HG02884 (cell line): ENCODE data around the gene FUT6.

Experiments
- ATAC-seq: cut with Tn5 transposase; IDR thresholded peaks from one replicate; pipeline ENCODE4 v1.9.1; 2021; ENCODE audit warnings: mild to moderate bottlenecking, moderate library complexity; ENCODE audit not compliant: unreplicated experiment

FUT6 gene

DNA sequence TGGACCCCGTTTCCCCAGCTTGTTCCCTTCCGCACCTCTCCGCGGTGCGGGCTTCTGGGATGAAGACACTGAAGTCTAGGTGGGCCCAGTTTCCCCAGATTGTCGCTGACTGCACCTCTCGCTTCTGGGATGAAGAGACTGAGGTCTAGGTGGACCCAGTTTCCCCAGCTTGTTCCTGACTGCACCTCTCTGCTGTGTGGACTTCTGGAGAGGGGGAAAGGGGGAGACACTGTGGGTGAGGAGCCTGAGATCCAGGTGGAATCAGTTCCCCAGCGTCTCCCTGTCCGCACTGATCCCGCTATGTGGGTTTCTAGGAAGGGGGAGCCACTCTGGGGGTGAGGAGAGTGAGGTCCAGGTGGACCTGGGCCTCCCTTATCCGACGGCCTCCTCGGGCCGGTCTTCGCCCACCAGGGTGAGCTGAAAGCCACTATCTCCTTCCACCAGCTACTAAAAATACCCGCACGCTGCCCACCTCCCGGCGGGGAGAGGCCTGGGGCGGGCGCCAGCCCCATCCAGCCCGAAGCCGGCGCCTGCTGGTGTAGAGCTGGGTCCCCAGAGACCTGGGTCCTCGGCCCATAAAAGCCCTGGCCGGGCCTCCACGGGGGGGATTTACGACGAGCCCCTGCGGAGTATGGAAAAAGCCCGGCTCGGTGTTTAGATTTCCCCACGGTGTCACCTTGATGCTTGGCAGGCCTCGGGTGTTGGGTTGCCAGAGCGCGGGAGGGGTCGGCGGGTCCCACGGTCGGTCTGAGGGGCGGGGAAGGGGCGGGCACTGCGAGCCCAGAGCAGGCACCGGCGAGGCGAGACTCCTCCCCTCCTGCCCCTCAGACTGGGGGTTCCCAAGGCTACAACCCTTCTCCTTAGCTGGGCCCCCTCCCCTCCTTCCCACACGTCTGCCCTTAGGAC lies 10.6 kb downstream of the FUT6 start:
- no peak for ATAC-seq

- peak; percentile 57 for ATAC-seq
Measured at GRCh38 chr19:5827891-5828660, 11.4 kb downstream of the FUT6 start.

DNA sequence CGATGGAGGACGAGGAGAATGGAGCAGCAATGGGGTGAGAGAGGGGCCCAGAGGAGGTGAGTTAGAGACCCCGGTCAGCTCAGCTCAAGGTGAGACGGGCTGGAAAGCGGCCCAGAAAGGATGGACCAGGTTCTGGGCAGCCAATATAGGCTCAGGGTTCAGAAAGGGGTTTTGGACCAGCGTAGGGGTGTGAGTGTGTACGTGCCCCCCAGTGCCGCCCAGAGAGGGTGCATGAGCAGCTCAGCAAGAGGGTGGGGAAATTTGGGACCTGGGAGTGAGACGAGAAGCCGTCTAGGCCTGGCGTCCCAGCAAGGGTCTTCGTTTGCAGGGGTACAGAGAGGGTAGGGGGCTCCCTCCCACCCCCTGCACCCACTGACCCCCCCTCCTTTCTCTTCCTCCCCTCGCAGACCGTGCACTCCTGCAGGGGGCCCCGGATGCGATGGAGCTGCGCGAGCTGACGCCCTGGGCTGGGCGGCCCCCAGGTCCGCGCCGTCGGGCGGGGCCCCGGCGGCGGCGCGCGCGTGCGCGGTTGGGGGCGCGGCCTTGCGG lies 12.1 kb downstream of the FUT6 start:
- ATAC-seq, result no peak

GRCh38 chr19:5826531-5827341 lies 12.8 kb downstream of the FUT6 start:
- no peak for ATAC-seq

GRCh38 chr19:5825178-5825577 lies 14.3 kb downstream of the FUT6 start:
- ATAC-seq, result no peak

GRCh38 chr19:5824751-5825150 lies 14.8 kb downstream of the FUT6 start:
- no peak for ATAC-seq

DNA sequence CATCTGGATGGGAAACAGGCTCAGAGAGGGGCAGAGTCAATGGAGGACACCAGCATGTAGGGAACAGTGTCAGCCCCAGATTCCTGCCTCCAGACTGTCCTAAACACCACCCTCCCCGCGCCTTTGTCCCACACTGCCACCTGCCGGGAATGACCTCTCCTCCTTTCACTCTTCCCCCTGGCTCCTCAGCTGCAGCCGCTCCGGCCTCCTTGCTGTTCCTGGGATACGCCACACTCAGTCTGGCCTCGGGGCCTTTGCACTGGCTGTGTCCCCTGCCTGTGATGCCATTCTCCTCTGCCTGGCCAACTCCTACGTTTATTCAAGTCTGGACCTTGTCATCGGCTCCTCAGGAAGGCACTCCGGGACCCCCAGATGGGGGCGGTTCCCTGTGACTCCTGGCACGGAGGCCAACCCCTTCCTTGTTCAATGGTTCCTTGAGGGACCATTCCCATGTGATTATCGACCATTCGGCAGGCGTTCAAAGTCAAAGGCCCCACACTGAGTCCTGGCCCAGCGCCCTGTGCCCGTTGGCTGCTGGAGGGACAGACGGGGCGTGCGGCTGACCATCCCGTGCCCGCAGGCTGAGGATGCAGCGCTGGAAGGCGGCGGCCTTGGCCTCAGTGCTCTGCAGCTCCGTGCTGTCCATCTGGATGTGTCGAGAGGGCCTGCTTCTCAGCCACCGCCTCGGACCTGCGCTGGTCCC lies 15.8 kb downstream of the FUT6 start:
- ATAC-seq, result no peak

DNA sequence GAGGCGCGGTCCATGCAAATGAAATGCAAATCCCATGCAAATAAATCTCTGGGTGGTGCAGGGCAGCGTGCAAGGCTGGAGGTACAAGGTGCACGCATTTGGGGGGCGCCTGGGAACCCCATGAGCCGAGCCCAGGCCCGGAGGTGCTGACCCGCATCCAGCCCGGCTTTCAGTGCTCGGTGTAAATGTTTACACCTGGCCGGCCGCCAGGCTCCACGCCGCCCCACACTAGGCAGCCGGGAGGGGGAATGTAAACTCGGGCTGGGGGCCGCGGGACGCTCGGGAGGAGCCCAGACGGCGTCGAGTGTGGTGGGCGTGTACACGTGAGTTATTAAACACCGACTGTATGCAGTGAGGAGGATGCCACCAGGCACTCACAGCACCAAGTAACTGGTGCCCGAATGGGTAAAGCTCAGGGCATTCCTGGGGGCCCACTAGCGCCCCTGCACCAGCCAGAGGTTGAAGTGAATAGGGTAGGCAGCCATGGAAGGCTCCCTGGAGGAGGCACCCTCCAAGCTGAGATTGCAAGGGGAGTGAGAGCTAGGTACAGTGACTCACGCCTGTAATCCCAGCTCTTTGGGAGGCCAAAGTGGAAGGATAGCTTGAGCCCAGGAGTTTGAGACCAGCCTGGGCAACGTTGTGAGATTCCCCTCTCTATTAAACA lies 17.2 kb downstream of the FUT6 start:
- no peak for ATAC-seq

GRCh38 chr19:5821521-5822180 lies 17.9 kb downstream of the FUT6 start:
- no peak for ATAC-seq

DNA sequence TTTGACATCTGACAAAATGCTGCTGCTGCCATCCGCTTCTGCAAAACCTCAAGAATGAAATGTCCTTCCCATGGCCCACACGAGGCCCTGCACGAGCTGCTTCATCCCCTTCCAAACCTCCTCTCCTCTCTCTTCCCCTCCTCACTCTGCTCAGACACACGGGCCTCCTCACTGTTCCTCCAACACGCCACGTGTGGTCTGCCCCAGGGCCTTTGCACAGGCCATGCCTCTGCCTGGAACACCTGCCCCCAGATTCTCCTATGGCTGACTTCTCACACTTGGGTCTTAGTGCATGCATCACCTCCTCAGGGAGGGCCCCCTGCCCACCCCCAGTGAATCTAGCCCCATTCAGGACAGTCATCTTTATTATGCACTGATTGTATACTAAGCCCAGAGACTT lies 18.7 kb downstream of the FUT6 start:
- no peak for ATAC-seq

DNA sequence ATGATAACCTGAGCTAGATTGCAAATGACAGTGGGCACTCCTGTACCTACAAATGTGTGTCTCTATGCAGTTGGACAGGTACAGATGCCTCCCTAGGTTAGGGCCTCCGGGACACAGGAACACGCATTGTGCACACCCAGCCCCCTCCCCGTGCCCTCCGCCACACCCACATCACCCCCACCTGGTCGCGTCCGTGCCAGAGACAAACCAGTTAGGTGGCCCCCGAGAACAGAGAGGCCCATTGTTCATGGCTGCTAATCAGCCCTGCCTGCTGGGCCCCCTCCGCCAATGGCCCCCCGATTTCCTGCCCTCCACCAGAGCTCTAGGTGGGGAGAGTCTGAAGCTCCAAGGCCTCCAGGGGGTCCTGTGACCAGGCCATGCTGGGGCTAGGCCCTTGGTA lies 20.9 kb downstream of the FUT6 start:
- no peak for ATAC-seq

- ATAC-seq, result no peak
Measured at GRCh38 chr19:5817218-5817617, 22.3 kb downstream of the FUT6 start.

- ATAC-seq, result no peak
Measured at GRCh38 chr19:5814852-5815246, 24.7 kb downstream of the FUT6 start.

DNA sequence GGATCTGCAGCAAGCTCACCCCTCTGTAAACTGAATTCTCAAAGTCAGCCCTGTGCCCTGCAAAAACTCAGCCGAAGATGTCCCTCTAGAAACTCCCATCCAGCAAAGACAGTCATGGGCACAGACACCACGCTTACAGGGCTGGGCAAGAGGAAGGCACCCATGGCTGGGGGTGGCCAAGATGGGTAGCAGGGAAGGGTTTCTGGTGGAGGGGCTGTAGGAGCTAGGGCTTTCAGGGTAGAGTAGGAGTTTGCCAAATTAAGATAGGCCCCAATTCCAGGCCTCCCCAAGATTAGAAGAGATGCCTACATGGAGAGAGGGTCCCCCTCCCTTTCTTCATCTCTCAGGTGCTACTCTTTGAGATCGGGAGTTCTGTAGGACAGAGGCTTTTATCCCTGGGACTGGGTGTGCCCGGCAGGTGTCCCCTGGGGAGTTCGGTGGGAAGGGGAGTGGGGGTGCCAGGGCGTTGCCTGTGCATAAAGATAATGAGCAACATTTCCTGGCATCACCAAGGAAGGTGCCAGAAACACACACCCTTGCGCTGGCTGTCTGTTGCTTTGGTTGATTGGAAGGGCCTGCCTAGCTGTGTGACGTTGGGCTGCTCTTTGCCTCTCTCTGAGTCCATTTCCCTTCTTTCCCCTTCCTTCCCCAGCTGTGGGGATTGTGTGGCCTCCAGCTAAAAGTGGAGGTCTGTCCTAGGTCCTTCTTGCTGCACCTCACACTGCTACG lies 25.2 kb downstream of the FUT6 start:
- no peak for ATAC-seq

DNA sequence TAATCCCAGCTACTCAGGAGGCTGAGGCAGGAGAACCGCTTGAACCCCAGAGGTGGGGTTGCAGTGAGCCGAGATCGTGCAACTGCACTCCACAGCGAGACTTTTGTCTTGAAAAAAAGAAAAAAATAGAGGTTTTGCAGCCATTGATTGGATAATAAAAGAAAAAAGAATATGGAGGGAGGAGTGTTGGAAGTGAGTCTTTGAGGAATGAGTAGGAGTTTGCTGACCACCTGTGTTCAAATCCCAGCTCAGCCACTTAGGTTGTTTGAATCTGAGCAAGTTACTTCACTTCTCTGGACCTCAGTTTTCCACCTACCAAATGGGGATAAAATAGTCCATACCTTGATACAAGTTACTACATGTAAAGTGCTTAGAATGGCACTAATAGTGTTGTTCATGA lies 28.4 kb downstream of the FUT6 start:
- ATAC-seq, result no peak

DNA sequence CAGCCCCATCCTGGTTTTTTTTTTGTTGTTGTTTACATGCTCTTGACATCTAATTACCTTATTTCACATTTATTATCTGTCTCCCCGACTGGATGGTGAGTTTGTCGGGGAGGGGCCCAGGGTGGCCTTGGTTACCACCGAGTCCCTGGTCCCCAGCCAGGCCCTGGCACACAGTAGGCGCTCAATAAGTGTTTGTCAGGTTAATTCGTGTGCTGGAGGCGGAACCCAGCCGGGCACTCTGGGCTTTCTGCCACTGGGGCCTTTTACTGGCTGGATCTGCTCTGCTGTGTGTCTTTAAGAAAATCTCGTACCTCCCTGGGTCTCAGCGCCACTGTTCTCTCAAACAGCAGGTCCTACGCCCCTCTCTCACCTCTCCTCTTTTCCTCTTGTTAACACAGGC lies 30.0 kb downstream of the FUT6 start:
- no peak for ATAC-seq

DNA sequence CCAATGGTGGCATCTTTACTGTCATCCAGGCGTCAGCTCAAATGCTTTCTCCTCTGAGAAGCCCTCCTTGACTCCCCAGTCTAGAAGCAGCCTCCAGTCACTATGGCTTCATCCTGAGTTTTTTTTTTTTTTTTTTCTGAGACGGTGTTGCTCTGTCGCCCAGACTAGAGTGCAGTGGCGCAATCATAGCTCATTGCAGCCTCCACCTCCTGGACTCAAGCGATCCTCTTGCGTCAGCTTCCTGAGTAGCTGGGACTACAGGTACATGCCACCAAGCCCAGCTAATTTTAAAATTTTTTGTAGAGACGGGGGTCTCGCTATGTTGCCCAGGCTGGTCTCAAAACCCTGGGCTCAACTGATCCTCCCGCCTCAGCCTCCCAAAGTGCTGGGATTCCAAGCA lies 30.4 kb downstream of the FUT6 start:
- no peak for ATAC-seq

- ATAC-seq, result no peak
Measured at GRCh38 chr19:5808120-5808816, 31.2 kb downstream of the FUT6 start.
